ENCODE results near the gene C1GALT1C1L. TPM values are rescaled to one million over a fixed set of nuclear protein-coding genes. Genes with fewer than 3 reads are reported as not detected.

C1GALT1C1L gene
- total and polyA plus RNA-seq, 2 of the 13 experiments (the other 11 are each of a cell fraction or from before 2014, with no cell fraction given) = 1.3 to 2.4 TPM

- TF ChIP-seq ZNF891 (CRISPR knock-in tag; IDR thresholded peaks at IDR 0.05) (no peak), ATF2 (CRISPR knock-in tag; IDR thresholded peaks at IDR 0.05) (no peak), HNRNPLL (IDR thresholded peaks at IDR 0.05; ENCODE audit: low read depth, low read length, poor library complexity, severe bottlenecking) (no peak), ZNF275 (CRISPR knock-in tag; IDR thresholded peaks at IDR 0.05; ENCODE audit: borderline replicate concordance) (no peak), FOXM1 (CRISPR knock-in tag; IDR thresholded peaks at IDR 0.05) (no peak), ETS1 (CRISPR knock-in tag; IDR thresholded peaks at IDR 0.05) (no peak), THRA (CRISPR knock-in tag; IDR thresholded peaks at IDR 0.05; ENCODE audit: borderline replicate concordance) (0 out of 2 replicates have a peak, but pooled peaks have one; percentile 49), ZNF687 (CRISPR knock-in tag; IDR thresholded peaks at IDR 0.05) (no peak), DPF2 (CRISPR knock-in tag; IDR thresholded peaks at IDR 0.05; ENCODE audit: borderline replicate concordance, low read depth) (peak; percentile 49; the same call in 1 of the 2 replicates), ZMYM3 (CRISPR knock-in tag; IDR thresholded peaks at IDR 0.05) (no peak), RCOR2 (CRISPR knock-in tag; IDR thresholded peaks at IDR 0.05) (peak; percentile 92), BCLAF1 (IDR thresholded peaks at IDR 0.05) (no peak), NFKBIZ (CRISPR knock-in tag; IDR thresholded peaks at IDR 0.05) (peak; percentile 52; the same call in 1 of the 2 replicates), HMGA1 (CRISPR knock-in tag; conservative IDR thresholded peaks at IDR 0.05) (no peak), SP140L (CRISPR knock-in tag; IDR thresholded peaks at IDR 0.05; ENCODE audit: borderline replicate concordance) (no peak), ZKSCAN5 (CRISPR knock-in tag; IDR thresholded peaks at IDR 0.05) (no peak)
Observed at GRCh38 chr2:43634604-43635306, 41.5 kb downstream of the C1GALT1C1L start (continued).
